CD14-positive monocyte (primary cell): ENCODE results near the gene FAM234A. TPM values are rescaled to one million over a fixed set of nuclear protein-coding genes. Genes with fewer than 3 reads are reported as not detected.
A peak's percentile ranks its signal among the peaks of the same experiment; 100 is the strongest.

Source experiments
- DNase-seq, 3 donors: peaks; one replicate each; pipeline ENCODE4 v3.0.0-alpha.2; 2011 to 2022
- H2AFZ ChIP-seq: 2 replicates; pipeline ENCODE4 v1.6.0; 2012; ENCODE audit warnings: mild to moderate bottlenecking, low read depth, low read length, inconsistent platforms; ENCODE audit not compliant: insufficient read depth, poor library complexity, severe bottlenecking
- H3K27ac ChIP-seq, 2 donors: 1 replicate in 1 of 2; 2 replicates in 1 of 2; pipeline ENCODE4 v1.5.1; 2012 to 2013; ENCODE audit warnings: low read length in 2 of 2, control low read depth in 1 of 2, inconsistent platforms in 1 of 2, low read depth in 1 of 2, mild to moderate bottlenecking in 1 of 2
- H3K27me3 ChIP-seq, 2 donors: one replicate each; pipeline versions ENCODE4 v1.6.0 to v1.6.1; 2011 to 2013; ENCODE audit warnings: low read length in 2 of 2; ENCODE audit not compliant: control insufficient read depth in 2 of 2, insufficient read depth in 2 of 2
- H3K36me3 ChIP-seq, 2 donors: replicated peaks in 1 of 2; 1 replicate in 1 of 2; 2 replicates in 1 of 2; pipeline versions ENCODE4 v1.5.1 to v1.6.1; 2012 to 2013; ENCODE audit warnings: low read length in 2 of 2, control low read depth in 1 of 2, inconsistent platforms in 1 of 2, mild to moderate bottlenecking in 1 of 2; ENCODE audit not compliant: insufficient read depth in 2 of 2, control insufficient read depth in 1 of 2
- H3K4me1 ChIP-seq, 2 donors: 1 replicate in 1 of 2; 2 replicates in 1 of 2; pipeline versions ENCODE4 v1.5.1 to v1.6.1; 2012 to 2013; ENCODE audit warnings: low read length in 2 of 2, control low read depth in 1 of 2, inconsistent platforms in 1 of 2, mild to moderate bottlenecking in 1 of 2, moderate library complexity in 1 of 2; ENCODE audit not compliant: insufficient read depth in 2 of 2, control insufficient read depth in 1 of 2
- H3K4me2 ChIP-seq: replicated peaks from 2 replicates; pipeline ENCODE3; 2012; ENCODE audit warnings: low read length, moderate library complexity, mild to moderate bottlenecking; ENCODE audit not compliant: poor library complexity, severe bottlenecking; ENCODE audit errors: extremely low read depth
- H3K4me3 ChIP-seq, 3 experiments: fragments of 200-600 bp in 1 of 3; sonication (generic) in 1 of 3; replicated peaks in 1 of 3; 1 replicate in 2 of 3; 2 replicates in 1 of 3; pipeline ENCODE4 v1.5.1; 2011 to 2013; ENCODE audit warnings: low read length in 3 of 3, mild to moderate bottlenecking in 3 of 3, control low read depth in 2 of 3, low read depth in 2 of 3, inconsistent platforms in 1 of 3, moderate library complexity in 1 of 3
- H3K79me2 ChIP-seq: 2 replicates; pipeline ENCODE4 v1.6.0; 2012; ENCODE audit warnings: mild to moderate bottlenecking, control low read depth, inconsistent platforms, low read length, moderate library complexity; ENCODE audit not compliant: insufficient read depth
- H3K9ac ChIP-seq: 2 replicates; pipeline ENCODE4 v1.6.0; 2017; ENCODE audit warnings: low read length, mild to moderate bottlenecking; ENCODE audit not compliant: insufficient read depth, poor library complexity, severe bottlenecking
- H3K9me3 ChIP-seq, 2 donors: replicated peaks in 1 of 2; 1 replicate in 1 of 2; 2 replicates in 1 of 2; pipeline versions ENCODE4 v1.5.1 to v1.6.1; 2012 to 2013; ENCODE audit warnings: low read length in 2 of 2, control low read depth in 1 of 2; ENCODE audit not compliant: control insufficient read depth in 1 of 2, insufficient read depth in 1 of 2
- H4K20me1 ChIP-seq: 2 replicates; pipeline ENCODE4 v1.6.0; 2012; ENCODE audit warnings: mild to moderate bottlenecking, low read length, control low read depth, moderate library complexity; ENCODE audit not compliant: insufficient read depth
- H3K27ac Mint-ChIP-seq, 7 donors: one replicate each; pipeline ENCODE4 v1.8.0; 2020; ENCODE audit warnings: mild to moderate bottlenecking in 7 of 7, mixed read lengths in 7 of 7, moderate library complexity in 6 of 7, inconsistent platforms in 2 of 7
- H3K27me3 Mint-ChIP-seq, 3 donors: one replicate each; pipeline ENCODE4 v1.8.0; 2021 to 2022; ENCODE audit warnings: low read depth in 3 of 3, mild to moderate bottlenecking in 3 of 3, mixed read lengths in 3 of 3, moderate library complexity in 3 of 3, inconsistent platforms in 1 of 3
- H3K36me3 Mint-ChIP-seq, 2 donors: one replicate each; pipeline ENCODE4 v1.8.0; 2020; ENCODE audit warnings: mixed read lengths in 2 of 2, inconsistent platforms in 1 of 2, mild to moderate bottlenecking in 1 of 2
- H3K4me1 Mint-ChIP-seq: one replicate; pipeline ENCODE4 v1.8.0; 2020; ENCODE audit warnings: mild to moderate bottlenecking, mixed read lengths
- H3K4me3 Mint-ChIP-seq, 2 donors: one replicate each; pipeline ENCODE4 v1.8.0; 2020; ENCODE audit warnings: mild to moderate bottlenecking in 2 of 2, mixed read lengths in 2 of 2, moderate library complexity in 1 of 2
- H3K9me3 Mint-ChIP-seq, 7 donors: one replicate each; pipeline ENCODE4 v1.8.0; 2020 to 2022; ENCODE audit warnings: mixed read lengths in 7 of 7, mild to moderate bottlenecking in 6 of 7, moderate library complexity in 6 of 7, inconsistent platforms in 2 of 7
- CTCF ChIP-seq: fragments of 200-600 bp; IDR thresholded peaks from one replicate; pipeline ENCODE4 v1.8.0; 2022; ENCODE audit warnings: antibody characterized with exemption, mild to moderate bottlenecking
- WGBS: methylation state at CpG from one replicate; pipeline ENCODE4 v1.1.5; 2013; ENCODE audit warnings: missing lambda C conversion rate; ENCODE audit not compliant: insufficient coverage; 5-methylcytosine and 5-hydroxymethylcytosine counted together
- intact Hi-C, 2 donors: fragments of 100-400 bp; cut with micrococcal nuclease; formaldehyde crosslinking; loops; one replicate each; pipeline versions ENCODE4 v1.15.0 to v1.15.1; 2023
- polyA plus RNA-seq, 3 donors: library from polyadenylated mRNA; depleted of rRNA in 1 of 3; unstranded in 2 of 3; stranded (reverse) in 1 of 3; fragments of 300-500 nt in 2 of 3; fragments of >200 nt in 1 of 3; fragmentation: Illumina TruSeq in 2 of 3; gene quantifications; 1 replicate in 2 of 3; 2 replicates in 1 of 3; pipeline ENCODE4 v1.2.3, GENCODE V29; 2012 to 2021

FAM234A gene
- polyA plus RNA-seq, 3 donors = 22.5 to 40.4 (median 25.1) TPM

DNA sequence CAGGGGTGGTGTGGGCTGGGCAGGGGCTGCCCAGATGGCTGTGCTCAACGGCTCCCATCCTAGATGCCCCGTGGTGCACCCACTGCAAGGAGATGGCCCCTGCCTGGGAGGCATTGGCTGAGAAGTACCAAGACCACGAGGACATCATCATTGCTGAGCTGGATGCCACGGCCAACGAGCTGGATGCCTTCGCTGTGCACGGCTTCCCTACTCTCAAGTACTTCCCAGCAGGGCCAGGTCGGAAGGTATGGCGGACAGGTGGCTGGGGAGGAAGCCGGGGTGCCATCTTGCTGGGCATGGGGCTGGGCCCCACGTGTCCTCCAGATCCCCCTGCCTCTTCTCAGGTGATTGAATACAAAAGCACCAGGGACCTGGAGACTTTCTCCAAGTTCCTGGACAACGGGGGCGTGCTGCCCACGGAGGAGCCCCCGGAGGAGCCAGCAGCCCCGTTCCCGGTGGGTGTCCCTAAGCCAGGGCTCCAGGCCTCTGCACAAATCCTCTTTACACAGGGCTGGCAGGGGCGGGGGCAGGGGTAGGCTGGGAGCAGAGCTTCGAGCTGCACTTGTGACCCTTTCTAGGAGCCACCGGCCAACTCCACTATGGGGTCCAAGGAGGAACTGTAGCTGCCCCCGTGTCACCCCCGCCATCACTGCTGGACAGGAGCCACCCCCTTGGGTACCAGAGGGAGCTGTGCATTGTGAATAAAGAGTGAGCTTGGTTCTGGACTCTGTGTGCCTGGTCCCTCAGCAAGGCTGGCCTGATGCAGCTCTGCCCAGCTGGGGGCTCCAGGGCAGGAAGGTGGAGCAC lies 52.1 kb downstream of the FAM234A start:
- H3K4me1 Mint-ChIP-seq = no peaks in the 10 kb centered on the region
- no peak overlapping the region for H3K4me2 ChIP-seq
- no peak overlapping the region for H3K27ac ChIP-seq
- peaks cover 49 to 55% of the 10 kb centered on the region in 2 donors for H3K36me3 ChIP-seq
- 95% methylated on average over 21 of the region's 22 CpGs for WGBS
- intact Hi-C loops = loop anchor here in 1 of 2 donors (5.0 kb wide), 1 partner anchor 84 kb away; no protein-coding TSS in a partner anchor
- no peak for TF ChIP-seq CTCF
- peaks cover 0 to 22% (median 8%) of the 10 kb centered on the region in 7 donors for H3K9me3 Mint-ChIP-seq
- no peak overlapping the region for H3K9ac ChIP-seq
- H3K27me3 Mint-ChIP-seq = peaks cover 3 to 11% (median 8%) of the 10 kb centered on the region in 3 donors
- peaks cover 12 to 14% of the 10 kb centered on the region in 2 donors for H3K9me3 ChIP-seq
- no peak for DNase-seq
- peaks cover 0 to 5% of the 10 kb centered on the region in 2 donors for H3K27me3 ChIP-seq
- no peak overlapping the region for H3K4me3 ChIP-seq
- H3K4me3 Mint-ChIP-seq = no peak overlapping the region
- H3K27ac Mint-ChIP-seq = peak overlapping the region in 1 of 7 donors; percentile 21
- no peaks in the 10 kb centered on the region for H3K4me1 ChIP-seq
- H3K36me3 Mint-ChIP-seq = peaks cover 35 to 53% of the 10 kb centered on the region in 2 donors
- H3K79me2 ChIP-seq = no peaks in the 10 kb centered on the region
- no peaks in the 10 kb centered on the region for H4K20me1 ChIP-seq
- no peak overlapping the region for H2AFZ ChIP-seq

DNA sequence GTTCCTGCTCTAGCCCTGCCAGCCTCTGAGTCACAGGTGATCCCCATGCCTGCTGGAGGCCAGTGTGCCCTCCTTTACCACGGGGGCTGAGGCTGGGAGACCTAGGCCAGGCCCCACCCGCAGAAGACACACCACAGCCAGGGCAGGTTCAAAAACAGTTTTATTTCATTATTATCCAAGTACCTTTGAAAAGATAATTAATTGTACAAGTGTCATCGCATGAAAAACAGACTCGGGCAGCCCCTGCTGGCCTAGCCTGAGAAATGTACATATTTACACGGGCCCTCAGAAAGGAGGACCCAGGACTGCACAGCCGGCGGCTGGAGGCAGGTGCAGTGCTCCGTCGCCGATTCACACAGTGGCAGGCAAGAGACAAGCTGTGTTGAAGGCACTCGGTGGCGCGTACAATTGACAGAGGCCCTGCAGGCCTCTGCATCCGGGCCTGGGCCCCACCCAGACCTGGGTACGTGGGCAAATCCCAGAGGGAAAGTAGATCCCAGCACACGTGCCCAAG lies 52.7 kb downstream of the FAM234A start:
- no peak overlapping the region for H3K4me2 ChIP-seq
- H3K79me2 ChIP-seq = no peaks in the 10 kb centered on the region
- Mint-ChIP-seq H3K4me3 (no peak overlapping the region), H3K27ac (no peak overlapping the region), H3K4me1 (no peaks in the 10 kb centered on the region), H3K9me3 (peaks cover 0 to 22% (median 8%) of the 10 kb centered on the region in 7 donors), H3K27me3 (peaks cover 0 to 6% (median 3%) of the 10 kb centered on the region in 3 donors), H3K36me3 (peaks cover 37 to 56% of the 10 kb centered on the region in 2 donors)
- no peaks in the 10 kb centered on the region for H3K27me3 ChIP-seq
- H3K36me3 ChIP-seq = peaks cover 56 to 61% of the 10 kb centered on the region in 2 donors
- H3K9me3 ChIP-seq = peaks cover 12 to 14% of the 10 kb centered on the region in 2 donors
- H3K9ac ChIP-seq = no peak overlapping the region
- H3K27ac ChIP-seq = no peak overlapping the region
- 97% methylated on average over 15 of the region's 16 CpGs for WGBS
- no peak overlapping the region for H3K4me3 ChIP-seq
- H4K20me1 ChIP-seq = no peaks in the 10 kb centered on the region
- H3K4me1 ChIP-seq = no peaks in the 10 kb centered on the region
- H2AFZ ChIP-seq = no peak overlapping the region
- intact Hi-C loops = loop anchor here in 1 of 2 donors (5.0 kb wide), 1 partner anchor 85 kb away; no protein-coding TSS in a partner anchor
- no peak for TF ChIP-seq CTCF
- DNase-seq = no peak
